ES-I3 (cell line): ENCODE results near the gene TBC1D19.

Experiments
- H3K36me3 ChIP-seq: 2 replicates; pipeline ENCODE4 v1.6.1; 2013; ENCODE audit warnings: mild to moderate bottlenecking, low read length, control low read depth, moderate library complexity; ENCODE audit not compliant: insufficient read depth
- H3K4me1 ChIP-seq: 2 replicates; pipeline ENCODE4 v1.6.1; 2013; ENCODE audit warnings: mild to moderate bottlenecking, control low read depth, low read length; ENCODE audit not compliant: insufficient read depth
- H3K9ac ChIP-seq: 2 replicates; pipeline ENCODE4 v1.6.1; 2013; ENCODE audit warnings: low read depth, mild to moderate bottlenecking, low read length, moderate library complexity
- H3K9me3 ChIP-seq: 2 replicates; pipeline ENCODE4 v1.6.1; 2013; ENCODE audit warnings: mild to moderate bottlenecking, low read length, moderate library complexity; ENCODE audit not compliant: control insufficient read depth, insufficient read depth

Gene TBC1D19

DNA sequence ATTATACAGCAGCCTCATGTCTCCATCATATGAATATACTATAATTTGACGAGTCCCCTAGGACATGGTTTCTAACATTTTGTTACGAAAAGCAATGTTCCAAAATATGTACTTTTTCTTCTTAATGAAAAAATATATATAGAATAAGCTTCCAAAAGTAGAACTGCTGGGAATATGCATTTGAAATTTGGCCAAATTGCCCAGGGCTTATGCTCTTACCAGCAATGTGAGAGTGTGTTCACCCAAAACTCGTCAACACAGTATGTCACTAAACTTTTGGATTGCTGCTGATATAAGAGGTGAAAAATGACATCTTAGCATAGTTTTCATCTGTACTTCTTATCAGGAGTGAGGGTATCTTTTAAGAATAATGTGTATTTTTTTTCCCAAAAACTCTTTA lies 212.2 kb downstream of the TBC1D19 start:
- Histone ChIP-seq H3K36me3 (no peaks in the 10 kb centered on the region), H3K9me3 (no peaks in the 10 kb centered on the region), H3K9ac (no peak overlapping the region), H3K4me1 (no peaks in the 10 kb centered on the region)

DNA sequence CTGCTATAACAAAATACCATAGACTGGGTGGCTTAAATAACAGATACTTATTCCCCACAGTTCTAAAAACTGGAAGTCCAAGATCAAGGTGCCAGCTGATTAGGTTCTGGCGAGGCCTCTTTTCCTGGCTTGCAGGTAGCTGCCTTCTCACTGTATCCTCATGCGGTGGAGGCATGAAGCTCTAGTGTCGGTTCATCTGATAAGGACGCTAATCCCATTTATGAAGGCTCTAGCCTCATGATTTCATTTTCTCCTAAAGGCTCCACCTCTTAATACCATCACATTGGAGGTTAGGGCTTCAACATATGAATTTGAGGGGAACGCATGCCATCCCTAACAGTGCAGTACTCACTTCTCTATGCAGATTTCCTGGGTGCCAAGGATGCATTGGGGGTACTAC lies 218.9 kb downstream of the TBC1D19 start:
- no peaks in the 10 kb centered on the region for H3K36me3 ChIP-seq
- no peaks in the 10 kb centered on the region for H3K9me3 ChIP-seq
- H3K4me1 ChIP-seq, result 0 out of 2 replicates have a peak, but pooled peaks cover 4% of the 10 kb centered on the region
- no peak overlapping the region for H3K9ac ChIP-seq

DNA sequence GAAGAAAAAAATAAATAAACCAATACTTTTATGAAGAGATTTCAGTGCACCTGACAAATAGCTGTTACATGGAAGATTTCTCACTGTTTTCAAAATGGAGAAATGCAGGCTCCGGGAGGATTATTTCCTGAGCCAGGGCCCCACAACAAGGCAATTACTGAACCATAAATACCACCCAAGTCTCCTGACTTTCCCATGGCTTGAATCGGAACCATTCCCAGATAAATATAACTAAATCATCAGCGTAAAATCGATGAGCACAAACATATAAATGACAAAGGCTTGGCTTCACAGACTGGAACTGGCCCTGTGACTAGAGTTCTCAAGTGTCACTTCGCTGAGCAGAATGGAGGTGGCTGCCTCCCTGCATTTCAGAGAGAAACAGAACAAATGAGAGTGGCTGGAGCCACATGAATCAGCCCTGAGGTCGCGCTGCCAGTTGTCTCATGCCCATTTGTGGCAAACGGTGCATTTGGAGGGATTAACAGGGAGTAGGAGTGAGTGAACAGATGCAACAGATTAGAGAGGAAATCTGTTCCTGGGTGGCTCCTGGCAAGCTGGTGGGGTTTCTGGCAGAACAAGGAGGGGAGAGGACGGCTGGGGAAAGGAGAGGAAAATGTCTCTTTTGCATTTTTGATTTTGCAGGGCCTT lies 219.5 kb downstream of the TBC1D19 start:
- Histone ChIP-seq H3K36me3 (no peaks in the 10 kb centered on the region), H3K4me1 (0 out of 2 replicates have a peak, but pooled peaks cover 4% of the 10 kb centered on the region), H3K9ac (no peak overlapping the region), H3K9me3 (no peaks in the 10 kb centered on the region)

DNA sequence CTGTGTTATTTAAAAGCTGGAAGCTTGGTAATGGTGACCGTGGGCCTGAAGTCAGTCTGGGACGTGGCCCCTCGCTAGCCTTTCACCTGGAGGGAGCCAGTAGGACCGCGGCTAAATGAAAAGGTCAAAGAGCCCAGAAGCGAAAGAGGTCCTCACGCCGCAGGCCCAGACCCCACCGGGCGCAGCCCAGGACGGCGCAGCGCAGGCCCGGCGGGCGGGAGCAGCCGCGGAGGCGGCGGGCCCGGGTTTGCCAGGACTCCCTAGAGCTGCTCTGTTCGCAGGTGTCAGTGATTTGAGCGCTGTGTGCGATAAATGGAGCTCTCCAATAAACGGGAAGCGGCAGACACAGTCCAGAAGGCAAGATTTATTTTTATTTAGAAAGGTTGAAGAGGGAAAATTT lies 220.6 kb downstream of the TBC1D19 start:
- no peak overlapping the region for H3K9ac ChIP-seq
- 0 out of 2 replicates have a peak, but pooled peaks cover 4% of the 10 kb centered on the region for H3K4me1 ChIP-seq
- H3K9me3 ChIP-seq, result no peaks in the 10 kb centered on the region
- H3K36me3 ChIP-seq, result no peaks in the 10 kb centered on the region

DNA sequence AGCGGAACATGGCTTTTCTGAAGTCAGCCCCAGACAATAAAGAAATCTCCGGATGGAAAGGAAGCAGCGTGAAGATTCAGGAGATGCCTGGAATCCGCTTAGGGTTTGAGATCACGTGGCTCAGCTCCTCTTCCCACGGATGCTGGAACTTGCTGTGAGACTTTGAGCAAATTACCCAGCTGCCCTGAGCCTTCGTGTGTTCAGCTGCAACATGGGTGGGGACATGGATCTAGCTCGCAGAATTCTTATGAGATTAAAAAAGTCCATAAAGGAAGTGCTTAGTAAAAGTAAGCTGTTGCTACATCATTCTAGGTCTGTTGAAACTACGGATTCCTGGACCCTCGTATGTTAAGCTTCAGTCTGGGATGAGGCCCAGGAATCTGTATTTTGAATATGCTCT lies 221.0 kb downstream of the TBC1D19 start:
- Histone ChIP-seq H3K9ac (no peak overlapping the region), H3K36me3 (no peaks in the 10 kb centered on the region), H3K9me3 (no peaks in the 10 kb centered on the region), H3K4me1 (0 out of 2 replicates have a peak, but pooled peaks cover 4% of the 10 kb centered on the region)
